GM19395 (cell line): Measurements from ENCODE around the gene KCNMA1.

Experiments used
- ATAC-seq: cut with Tn5 transposase; IDR thresholded peaks from one replicate; pipeline ENCODE4 v1.9.1; 2021; ENCODE audit warnings: mild to moderate bottlenecking, moderate library complexity; ENCODE audit not compliant: unreplicated experiment

Gene KCNMA1

DNA sequence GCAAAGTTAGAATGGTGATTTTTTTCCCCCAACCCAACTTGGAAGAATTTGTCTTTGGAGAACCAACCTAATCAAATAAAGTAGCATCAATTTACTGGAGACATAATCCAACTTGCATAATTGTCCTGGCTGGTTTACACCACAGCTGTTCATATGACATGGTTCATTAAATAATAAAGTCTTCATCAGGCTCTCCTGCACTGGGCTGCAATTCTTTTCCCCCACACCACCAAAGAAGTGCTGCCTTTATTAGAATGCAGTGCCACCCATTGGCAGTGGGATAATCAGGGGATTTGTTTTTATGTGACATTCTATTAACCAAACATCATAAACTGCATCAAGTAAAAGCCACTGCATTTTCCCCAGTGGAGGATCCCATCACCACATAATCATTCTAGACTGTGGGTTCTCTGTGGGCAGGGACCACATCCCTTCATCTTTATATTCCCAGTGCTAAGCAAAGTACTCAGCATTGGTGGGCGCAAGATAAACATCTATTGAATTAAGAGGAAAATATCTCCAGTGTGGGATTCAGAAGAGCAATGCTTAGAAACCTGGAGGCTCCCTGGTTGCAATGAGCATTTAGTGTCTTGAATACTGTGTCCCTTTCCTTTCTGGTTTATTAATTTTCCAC lies 322.0 kb downstream of the KCNMA1 start:
- no peak for ATAC-seq

GRCh38 chr10:77313066-77313750 lies 324.4 kb downstream of the KCNMA1 start:
- ATAC-seq: no peak

DNA sequence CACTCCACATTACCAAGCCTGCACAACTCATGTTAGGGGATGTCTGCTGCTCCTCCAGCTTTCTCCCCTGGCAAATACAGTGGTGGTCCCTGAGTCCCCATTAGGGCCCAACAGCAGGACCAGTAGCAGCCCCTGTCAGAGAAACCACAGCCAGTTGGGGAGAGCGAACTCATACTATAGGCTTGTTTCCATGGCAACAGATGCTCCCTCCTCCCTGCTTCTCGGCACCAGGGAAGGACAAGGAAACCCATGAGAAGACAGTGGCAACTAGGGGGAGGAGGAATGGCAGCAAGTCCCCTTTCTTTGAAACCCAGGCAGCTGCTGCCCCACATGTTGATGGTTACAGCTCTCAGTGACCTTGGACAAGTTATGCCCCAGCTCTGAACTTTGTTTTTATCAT lies 326.4 kb downstream of the KCNMA1 start:
- no peak for ATAC-seq

GRCh38 chr10:77310288-77310840 lies 327.2 kb downstream of the KCNMA1 start:
- no peak for ATAC-seq

- ATAC-seq: no peak
Observed at GRCh38 chr10:77309509-77309908, 328.1 kb downstream of the KCNMA1 start.

GRCh38 chr10:77309092-77309491 lies 328.5 kb downstream of the KCNMA1 start:
- no peak for ATAC-seq

DNA sequence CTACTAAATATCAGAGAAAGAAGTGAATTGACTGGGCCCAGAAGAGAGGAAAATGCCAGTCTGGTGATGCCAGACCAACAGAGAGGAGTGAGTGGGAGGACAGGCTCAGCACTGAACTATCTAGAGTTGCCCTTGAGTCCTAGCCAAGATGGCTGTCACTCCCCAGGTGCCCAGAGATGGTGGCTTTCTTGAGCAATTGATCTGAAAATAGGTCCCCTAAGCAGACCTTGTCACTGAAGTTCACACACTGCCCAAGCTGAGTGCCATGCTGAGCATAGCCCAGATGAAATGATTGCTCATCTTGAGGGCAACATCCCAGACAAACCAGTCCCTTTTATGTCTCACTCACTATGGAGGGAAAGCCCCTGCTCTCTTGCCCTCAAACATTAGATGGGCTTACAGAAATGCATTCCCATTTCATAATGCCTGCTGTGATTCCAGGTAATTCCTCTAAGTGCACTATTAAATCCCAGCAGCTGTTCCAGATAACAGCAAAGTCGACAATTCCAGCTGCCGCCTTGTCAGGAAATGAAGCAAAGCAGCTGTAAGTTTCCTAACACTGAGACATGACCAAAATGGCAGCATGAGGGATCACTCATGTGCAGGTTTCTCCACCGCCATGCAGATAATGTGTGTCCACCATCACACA lies 329.4 kb downstream of the KCNMA1 start:
- ATAC-seq: no peak

- ATAC-seq: no peak
Observed at GRCh38 chr10:77306666-77307065, 330.9 kb downstream of the KCNMA1 start.

- no peak for ATAC-seq
Observed at GRCh38 chr10:77305650-77306632, 331.7 kb downstream of the KCNMA1 start.

DNA sequence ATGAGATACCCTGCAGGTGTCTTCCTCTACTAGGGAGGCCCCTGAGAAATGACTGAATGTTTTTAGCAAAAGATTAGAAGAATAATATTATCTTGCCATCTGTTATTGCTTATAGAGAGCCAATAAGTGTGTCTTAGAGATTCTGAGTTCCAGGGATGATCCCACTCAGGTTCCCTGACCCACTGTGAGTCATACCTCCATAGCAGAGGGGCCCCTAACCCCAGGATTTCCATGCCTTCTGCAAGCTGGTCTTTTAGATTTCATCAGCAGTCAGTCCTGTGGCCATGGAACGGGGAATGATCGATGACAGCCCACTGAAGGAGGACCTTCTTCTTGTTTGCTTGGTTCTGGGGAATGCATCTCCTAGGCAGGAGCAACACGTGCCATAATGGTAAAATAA lies 333.4 kb downstream of the KCNMA1 start:
- ATAC-seq: no peak

GRCh38 chr10:77301305-77301730 lies 336.3 kb downstream of the KCNMA1 start:
- ATAC-seq: no peak

DNA sequence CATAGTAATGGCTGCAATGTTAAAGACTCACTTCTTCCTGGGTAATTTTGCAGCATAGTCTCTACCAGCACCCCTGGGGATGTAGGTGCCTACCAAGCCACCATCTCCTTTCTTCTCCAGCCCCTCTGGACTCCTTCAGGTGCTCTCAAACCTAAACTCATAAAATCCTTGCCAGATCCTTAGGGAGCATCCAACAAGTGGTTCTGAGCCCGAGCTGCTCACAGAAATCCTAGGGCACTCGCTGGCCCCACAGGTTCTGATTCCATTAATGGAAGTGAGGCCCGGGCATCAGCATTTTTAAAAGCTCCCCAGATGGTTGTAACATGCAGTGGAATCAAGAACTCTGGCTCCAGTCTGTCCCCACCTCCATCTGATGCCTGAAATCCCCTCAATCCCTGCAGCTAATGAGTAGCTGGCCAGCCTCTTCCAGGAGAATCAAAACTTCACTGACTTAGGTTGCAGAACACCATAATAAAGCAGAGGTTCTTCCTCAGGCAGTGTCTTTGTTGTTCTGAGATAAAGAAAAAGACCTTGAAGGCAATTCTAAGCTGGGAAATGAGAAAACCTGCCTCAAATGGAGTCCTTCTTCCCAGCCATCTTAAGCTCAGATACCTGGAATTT lies 336.8 kb downstream of the KCNMA1 start:
- no peak for ATAC-seq

DNA sequence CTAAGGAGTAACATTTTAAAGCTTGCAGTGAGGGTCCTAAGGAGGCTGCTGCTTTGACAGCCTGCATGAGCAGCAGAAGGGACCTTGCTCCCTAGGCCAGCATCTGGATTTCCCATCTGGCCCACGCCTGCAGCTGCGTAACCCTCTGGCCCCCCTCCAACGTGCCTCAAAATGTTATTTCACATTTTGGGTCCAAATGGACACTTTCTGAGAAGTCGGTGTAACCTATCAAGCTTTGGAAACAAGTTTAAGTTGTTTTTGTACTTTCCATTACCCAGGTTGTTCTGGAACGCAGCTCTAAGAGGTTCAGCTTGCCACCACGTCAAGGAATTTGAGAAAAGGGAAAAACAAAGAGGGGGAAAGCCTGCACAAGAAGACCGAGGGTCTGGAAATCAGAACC lies 338.3 kb downstream of the KCNMA1 start:
- ATAC-seq: no peak

DNA sequence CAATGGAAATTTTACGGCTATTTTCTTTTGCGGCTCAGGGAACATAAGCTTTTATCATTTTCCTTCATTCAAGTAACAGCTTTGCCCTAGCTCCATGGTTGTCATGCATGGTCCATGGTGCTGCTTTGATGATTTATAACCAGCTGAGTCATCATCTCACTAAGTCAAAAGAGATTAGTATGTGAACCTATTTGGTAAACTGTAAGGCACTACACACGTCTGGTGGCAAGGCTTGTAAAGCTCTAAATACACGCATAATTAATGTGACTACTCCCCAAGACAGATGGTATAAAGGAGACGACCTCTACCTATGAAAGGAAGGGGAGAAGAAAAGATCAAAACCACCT lies 340.2 kb downstream of the KCNMA1 start:
- no peak for ATAC-seq

DNA sequence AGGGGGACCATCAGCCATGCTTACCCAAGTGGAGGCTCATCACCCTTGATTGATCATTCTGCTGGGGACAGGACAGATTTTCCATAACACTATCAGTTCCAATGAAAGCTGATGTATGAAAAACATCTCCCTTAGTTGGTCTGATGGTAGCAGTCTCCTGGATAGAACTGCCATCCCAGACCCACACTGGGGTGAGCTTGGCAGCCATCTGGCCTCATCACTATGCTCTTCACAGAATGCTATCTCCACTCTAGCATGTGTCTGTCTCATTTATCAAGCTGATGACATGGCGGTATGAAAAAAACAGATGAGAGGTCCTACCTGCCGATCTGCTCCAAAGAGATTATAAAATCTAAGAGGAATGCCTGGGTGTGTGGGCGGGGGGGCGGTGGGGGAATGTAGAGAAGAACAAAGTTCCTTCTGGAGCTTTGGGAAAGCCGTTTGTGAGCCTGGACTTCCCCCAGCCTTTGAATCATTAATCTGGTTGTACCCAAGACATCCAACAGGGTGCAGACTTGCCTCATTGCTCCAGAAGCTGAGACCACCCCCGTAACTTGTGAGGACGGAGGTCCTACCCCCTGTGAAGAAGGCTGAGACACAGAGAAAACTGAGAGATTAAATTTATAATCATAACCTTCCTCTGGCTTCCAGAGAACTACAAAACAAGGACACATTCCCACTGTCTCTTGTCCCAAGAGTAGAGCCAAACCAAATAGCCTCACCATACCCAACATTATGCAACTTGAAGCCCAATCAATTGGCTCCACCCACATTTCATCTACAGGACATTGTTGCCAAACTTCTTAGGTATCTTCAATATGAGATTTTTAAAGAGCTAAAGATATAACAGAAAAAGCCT lies 340.8 kb downstream of the KCNMA1 start:
- ATAC-seq: no peak

- ATAC-seq: no peak
Observed at GRCh38 chr10:77293773-77294172, 343.8 kb downstream of the KCNMA1 start.

DNA sequence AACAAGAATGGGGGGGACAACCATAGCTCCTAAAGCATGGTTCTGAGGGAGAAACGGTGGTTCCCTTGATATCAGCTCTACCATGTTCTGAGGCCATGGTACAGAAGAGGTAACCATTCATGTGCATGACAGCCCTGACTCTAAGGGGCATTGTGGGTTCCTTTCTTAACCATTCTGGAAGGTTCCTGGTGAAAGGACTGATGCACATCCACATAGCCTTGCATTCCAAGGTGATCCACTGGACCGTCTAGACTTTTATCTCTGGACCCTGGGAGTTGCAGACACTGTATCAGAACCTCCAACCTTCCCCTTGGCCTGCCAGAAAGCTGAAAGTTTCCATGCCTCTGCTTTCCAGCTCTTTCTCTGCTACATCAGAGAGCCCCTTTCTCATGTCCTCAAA lies 344.3 kb downstream of the KCNMA1 start:
- no peak for ATAC-seq

DNA sequence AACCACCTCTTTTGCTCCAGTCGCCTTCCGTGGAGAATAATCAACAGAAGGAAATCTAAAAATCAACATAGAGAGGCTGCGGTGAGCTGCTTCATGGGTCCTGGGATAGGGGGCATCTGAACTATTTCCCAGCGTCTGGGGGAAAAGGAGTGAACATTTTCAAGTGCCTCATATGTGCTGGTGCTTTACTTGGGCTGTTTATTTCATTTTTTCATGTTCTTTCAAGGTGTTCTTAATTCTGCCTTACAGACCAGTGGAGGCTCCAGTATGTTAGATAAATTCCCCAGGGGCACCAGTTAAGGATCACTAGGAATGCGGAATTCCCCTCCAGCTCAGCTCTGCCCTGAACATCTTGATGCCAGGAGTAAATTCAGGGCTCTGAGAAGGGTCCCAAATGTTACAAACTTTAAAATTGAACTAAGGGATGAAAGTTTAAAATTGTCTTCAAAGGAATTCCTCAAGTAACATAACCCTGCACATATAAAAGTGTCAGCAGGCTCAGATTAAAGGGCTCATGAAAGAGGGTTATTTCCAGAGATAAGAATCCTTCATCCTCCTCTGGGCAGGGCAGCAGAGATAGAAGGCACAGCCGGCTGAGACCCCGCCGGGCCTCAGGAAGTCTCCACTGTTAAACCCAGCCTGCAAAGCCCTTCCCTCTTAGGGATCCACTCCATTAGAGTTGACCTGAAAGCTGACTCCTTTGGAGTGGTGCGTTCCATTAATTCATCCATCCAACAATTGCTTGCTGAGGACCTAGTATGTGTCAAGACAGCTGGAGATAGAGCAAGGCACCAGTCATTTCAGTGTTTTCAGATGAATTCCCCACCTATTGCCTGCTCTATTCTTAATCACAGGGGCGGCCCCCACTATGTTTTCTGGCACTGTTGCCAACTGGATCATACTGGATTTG lies 345.8 kb downstream of the KCNMA1 start:
- no peak for ATAC-seq
